ENCODE measurements around the gene MED27. TPM values are rescaled to one million over a fixed set of nuclear protein-coding genes. Genes with fewer than 3 reads are reported as not detected.

Gene MED27
- total and polyA plus RNA-seq, 2 experiments from 2014 or later = 18.3 to 69.2 TPM

- no peaks in the 10 kb centered on the region for H3K4me1 ChIP-seq (ENCODE audit: low read depth)
- H3K36me3 ChIP-seq = no peaks in the 10 kb centered on the region
- peaks cover 43% of the 10 kb centered on the region for H3K27me3 ChIP-seq
- H3K9me3 ChIP-seq (ENCODE audit: low read depth) = no peaks in the 10 kb centered on the region
- TF ChIP-seq CTCF (IDR thresholded peaks at IDR 0.05; ENCODE audit: low read depth, low read length) = no peak
- DNase-seq (ENCODE audit: low read depth in 1 of 2, low spot score in 1 of 2) = no peak
- no peak overlapping the region for H3K27ac ChIP-seq
- no peak overlapping the region for H3K4me3 ChIP-seq
Measured at GRCh38 chr9:132125361-132125760, 45.7 kb upstream of the MED27 start.

DNA sequence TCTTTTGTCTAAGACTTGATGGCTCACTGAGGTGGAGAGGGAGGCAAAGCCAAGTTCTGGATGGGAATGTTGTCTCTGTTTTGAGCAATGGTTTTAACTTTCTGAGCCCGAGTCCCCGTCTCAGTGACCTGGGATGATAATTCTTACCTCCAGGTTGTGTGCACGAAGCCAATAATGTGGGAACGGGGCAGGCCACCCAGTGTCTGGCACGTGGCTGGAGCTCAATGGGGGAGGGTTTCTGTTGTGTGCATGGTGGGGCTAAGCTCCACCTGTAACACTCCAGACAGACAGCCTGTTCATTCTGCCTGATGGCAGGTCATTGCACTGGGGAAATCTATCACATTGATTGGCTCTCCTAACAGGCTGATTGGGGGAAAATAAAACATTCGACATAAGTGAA lies 45.1 kb upstream of the MED27 start:
- Histone ChIP-seq H3K4me3 (no peak overlapping the region), H3K27me3 (peaks cover 43% of the 10 kb centered on the region), H3K4me1 (ENCODE audit: low read depth) (no peaks in the 10 kb centered on the region), H3K9me3 (ENCODE audit: low read depth) (no peaks in the 10 kb centered on the region), H3K36me3 (no peaks in the 10 kb centered on the region), H3K27ac (no peak overlapping the region)
- DNase-seq (ENCODE audit: low read depth in 1 of 2, low spot score in 1 of 2) = no peak
- no peak for TF ChIP-seq CTCF (IDR thresholded peaks at IDR 0.05; ENCODE audit: low read depth, low read length)

DNA sequence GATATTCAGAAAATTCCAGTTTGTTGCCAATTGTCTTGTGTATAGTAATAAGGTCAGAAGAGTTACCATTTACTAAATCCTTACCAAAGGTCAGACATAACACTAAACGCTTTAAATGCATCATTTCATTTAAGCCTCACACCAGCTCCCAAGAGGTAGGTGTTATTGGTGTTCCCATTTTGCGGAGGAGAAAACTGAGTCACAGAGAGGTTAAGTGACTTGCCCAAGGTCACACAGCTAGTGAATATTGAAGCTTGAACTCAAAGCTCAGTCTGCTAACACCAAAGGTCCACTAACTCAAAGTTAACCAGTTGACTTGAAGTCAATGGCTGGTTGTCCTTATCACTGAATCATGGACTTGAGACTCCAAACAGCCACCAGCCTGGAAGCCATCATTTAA lies 41.4 kb upstream of the MED27 start:
- no peak for TF ChIP-seq CTCF (IDR thresholded peaks at IDR 0.05; ENCODE audit: low read depth, low read length)
- DNase-seq (ENCODE audit: low read depth in 1 of 2, low spot score in 1 of 2) = no peak
- Histone ChIP-seq H3K4me3 (no peak overlapping the region), H3K4me1 (ENCODE audit: low read depth) (no peaks in the 10 kb centered on the region), H3K27me3 (peaks cover 38% of the 10 kb centered on the region), H3K9me3 (ENCODE audit: low read depth) (no peaks in the 10 kb centered on the region), H3K27ac (no peak overlapping the region), H3K36me3 (no peaks in the 10 kb centered on the region)

DNA sequence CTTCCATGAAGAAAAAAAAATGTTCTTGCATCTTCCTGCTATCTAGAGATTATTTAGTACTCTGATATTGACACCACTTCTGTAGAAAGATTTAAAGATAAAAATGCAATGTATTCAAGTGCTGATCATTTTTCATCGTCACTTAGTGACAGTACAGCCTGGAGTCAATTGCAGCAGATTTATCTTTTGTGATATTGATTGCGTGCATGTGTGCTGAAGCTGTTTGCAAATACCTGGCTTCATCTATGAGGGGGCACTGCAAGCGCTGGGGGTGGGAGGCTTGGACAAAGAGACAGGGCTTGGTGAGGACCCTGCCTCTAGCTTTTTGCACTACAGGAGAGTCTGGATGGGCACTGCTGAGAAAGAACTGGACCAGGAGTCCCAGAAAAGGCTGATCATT lies 38.0 kb upstream of the MED27 start:
- H3K4me3 ChIP-seq = no peak overlapping the region
- DNase-seq (ENCODE audit: low read depth in 1 of 2, low spot score in 1 of 2) = no peak
- H3K4me1 ChIP-seq (ENCODE audit: low read depth) = no peaks in the 10 kb centered on the region
- no peak for TF ChIP-seq CTCF (IDR thresholded peaks at IDR 0.05; ENCODE audit: low read depth, low read length)
- no peaks in the 10 kb centered on the region for H3K36me3 ChIP-seq
- H3K9me3 ChIP-seq (ENCODE audit: low read depth) = no peaks in the 10 kb centered on the region
- H3K27ac ChIP-seq = no peak overlapping the region
- peaks cover 18% of the 10 kb centered on the region for H3K27me3 ChIP-seq

- TF ChIP-seq CTCF (IDR thresholded peaks at IDR 0.05; ENCODE audit: low read depth, low read length) = no peak
- no peak for DNase-seq (ENCODE audit: low read depth in 1 of 2, low spot score in 1 of 2)
- no peaks in the 10 kb centered on the region for H3K36me3 ChIP-seq
- no peaks in the 10 kb centered on the region for H3K9me3 ChIP-seq (ENCODE audit: low read depth)
- H3K4me3 ChIP-seq = no peak overlapping the region
- H3K27me3 ChIP-seq = peaks cover 25% of the 10 kb centered on the region
- H3K27ac ChIP-seq = no peak overlapping the region
- H3K4me1 ChIP-seq (ENCODE audit: low read depth) = no peaks in the 10 kb centered on the region
Measured at GRCh38 chr9:132116583-132116982, 36.9 kb upstream of the MED27 start.

All from cardiac muscle cell (in vitro differentiated cells and primary cell).